HG02885 (cell line): ENCODE results near the gene CBARP.

Experiments used
- ATAC-seq: cut with Tn5 transposase; IDR thresholded peaks from one replicate; pipeline ENCODE4 v1.9.1; 2021; ENCODE audit warnings: mild to moderate bottlenecking; ENCODE audit not compliant: unreplicated experiment, poor library complexity

CBARP gene, protein sequence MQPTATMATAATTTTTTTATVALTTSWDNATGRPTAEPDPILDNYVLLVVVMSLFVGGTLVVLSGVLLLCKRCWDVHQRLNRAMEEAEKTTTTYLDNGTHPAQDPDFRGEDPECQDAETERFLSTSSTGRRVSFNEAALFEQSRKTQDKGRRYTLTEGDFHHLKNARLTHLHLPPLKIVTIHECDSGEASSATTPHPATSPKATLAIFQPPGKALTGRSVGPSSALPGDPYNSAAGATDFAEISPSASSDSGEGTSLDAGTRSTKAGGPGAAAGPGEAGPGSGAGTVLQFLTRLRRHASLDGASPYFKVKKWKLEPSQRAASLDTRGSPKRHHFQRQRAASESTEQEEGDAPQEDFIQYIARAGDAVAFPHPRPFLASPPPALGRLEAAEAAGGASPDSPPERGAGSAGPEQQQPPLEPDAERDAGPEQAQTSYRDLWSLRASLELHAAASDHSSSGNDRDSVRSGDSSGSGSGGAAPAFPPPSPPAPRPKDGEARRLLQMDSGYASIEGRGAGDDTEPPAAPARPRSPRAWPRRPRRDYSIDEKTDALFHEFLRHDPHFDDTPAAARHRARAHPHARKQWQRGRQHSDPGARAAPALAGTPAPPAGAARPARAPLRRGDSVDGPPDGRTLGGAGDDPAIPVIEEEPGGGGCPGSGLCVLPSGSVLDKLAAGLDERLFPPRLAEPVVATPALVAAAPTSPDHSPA

DNA sequence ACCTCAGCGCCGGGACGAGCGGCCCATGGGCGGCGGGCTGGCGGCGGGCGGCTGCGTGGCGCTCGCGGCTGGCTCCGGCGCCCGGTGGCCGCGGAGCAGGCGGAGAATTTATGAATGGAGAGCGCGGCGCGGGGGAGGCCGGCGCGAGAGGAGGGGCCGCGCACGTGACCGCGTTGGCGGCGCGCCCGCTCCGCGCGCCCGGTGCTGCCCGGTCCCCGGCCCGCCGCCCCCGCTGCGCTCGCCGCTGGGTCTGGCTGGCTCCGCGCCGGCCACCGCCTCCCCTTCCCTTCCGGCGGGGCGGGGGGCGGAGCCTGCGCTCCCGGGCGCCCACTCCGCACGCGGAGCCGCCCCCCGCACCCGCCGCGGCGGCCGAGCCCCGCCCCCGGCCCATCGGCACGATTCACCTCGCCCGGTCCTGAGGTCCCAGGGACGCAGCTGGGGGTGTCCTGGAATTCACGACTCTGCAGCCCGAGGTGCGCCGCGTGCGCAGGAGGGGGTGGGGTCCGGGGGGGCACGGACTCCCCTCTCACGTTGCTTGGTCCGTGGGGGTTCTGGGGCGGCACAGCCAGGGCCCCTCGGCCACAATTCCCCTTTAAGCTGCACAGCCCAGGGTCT, at the start of gene CBARP:
TSS of gene CBARP (minus strand) at position 252 of the 615 bp plus-strand sequence. CDS start 1,905 bp downstream, outside the sequence.
- ATAC-seq: no peak

DNA sequence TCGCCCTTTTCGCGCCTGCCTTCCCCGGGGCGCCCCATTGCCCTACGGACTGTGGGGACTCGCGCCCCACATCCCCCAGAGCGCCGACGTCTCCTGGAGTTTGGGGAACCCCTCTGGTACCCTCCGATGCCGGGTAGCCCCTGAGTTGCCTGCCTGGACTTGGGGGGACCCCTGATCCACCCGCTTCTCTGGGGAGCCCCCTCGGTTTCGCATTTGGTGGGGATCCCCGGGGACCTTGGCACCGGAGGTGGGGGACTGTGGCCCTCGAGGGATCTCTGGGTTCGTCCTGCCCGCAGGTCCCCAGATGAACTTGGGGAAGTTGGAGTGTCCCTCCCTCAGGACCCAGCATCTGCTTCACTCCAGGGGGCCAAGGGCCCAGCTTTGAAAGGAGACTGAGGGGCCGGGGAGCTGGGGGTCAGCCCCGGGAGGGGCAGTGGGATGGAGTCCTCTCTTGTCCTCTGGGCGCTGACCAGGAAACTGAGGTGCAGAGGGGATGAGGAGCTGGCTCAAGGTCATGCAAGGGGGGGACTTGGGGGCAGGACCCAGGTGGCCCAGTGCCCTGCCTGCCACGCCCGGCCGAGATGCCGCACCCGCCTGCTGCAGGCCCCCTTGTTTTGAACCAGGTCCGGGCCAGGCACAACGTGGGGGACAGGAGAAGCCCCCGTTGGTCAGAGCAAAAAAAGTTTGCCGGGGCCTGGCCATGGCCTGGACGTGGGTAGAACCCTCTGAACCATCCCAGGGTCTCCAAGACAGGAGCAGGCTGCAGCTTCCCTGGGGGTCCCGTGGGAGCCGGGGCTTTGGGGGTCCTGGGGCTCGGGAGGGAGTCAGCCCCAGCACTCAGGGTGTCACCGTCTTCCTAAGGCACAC, 48.9 kb upstream of the CBARP start:
- no peak for ATAC-seq

DNA sequence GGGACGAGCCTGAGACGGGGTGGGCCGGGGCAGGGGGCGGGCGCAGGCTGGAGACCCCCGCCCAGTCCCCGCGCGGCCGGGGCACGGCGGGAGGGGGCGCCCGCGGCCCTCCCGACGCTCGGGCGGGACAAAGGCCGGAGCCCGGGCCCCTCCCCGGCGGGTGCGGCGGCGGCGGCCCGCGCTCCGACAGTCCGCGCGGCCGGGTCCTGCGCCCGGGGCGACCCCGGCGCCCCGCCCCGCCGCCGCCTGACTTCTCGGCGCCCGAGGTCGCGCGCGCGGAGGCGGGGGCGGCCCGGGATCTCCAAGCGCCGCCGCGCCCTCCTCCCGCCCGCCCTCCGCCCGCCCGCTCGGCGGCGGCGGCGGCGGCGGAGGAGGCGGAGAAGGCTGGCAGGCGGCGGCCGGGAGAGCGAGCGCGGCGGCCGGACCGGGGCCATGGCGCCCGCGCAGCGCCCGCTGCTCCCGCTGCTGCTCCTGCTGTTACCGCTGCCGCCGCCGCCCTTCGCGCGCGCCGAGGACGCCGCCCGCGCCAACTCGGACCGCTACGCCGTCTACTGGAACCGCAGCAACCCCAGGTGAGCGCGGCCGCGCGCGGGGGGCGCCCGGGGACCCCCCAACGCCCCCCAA, 48.0 kb upstream of the CBARP start, which contains the start of gene EFNA2:
TSS of gene EFNA2 (plus strand) at position 137 of the 624 bp plus-strand sequence. CDS start at position 433, 296 bp downstream.
- no peak for ATAC-seq

DNA sequence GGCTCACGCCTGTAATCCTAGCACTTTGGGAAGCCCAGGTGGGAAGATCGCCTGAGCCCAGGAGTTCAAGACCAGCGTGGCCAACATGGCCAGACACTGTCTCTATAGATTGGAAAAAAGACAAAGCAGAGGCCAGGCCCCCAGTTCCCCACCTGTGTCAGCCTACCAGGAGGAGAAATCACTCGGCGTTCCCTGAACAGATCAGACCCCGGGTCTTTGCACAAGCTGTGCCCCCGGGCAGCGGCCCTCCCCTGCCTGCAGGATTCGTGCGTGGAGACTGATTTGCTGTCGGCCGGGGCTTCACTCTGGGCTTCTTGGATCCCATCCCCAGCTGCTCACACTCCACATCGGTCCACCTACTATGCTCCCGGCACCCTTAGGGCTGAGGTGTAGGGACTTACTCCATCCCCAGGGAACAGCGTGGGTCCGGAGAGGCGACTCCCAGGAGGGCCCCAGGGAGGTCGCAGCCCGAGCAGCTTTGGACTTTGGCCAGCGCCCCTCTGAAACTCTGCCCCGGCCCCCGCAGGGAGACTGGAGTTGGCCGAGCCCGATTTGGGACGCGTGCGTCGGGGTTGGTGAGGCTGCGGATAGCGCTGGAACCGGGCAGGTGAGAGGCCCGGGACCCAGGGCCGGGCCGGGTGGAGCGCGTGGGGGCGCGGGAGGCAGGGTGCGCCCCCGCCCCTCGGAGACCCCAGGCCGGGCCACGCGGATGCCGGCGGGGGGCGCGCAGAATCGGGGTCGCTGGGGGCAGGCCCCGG, 47.4 kb upstream of the CBARP start:
- ATAC-seq: no peak

DNA sequence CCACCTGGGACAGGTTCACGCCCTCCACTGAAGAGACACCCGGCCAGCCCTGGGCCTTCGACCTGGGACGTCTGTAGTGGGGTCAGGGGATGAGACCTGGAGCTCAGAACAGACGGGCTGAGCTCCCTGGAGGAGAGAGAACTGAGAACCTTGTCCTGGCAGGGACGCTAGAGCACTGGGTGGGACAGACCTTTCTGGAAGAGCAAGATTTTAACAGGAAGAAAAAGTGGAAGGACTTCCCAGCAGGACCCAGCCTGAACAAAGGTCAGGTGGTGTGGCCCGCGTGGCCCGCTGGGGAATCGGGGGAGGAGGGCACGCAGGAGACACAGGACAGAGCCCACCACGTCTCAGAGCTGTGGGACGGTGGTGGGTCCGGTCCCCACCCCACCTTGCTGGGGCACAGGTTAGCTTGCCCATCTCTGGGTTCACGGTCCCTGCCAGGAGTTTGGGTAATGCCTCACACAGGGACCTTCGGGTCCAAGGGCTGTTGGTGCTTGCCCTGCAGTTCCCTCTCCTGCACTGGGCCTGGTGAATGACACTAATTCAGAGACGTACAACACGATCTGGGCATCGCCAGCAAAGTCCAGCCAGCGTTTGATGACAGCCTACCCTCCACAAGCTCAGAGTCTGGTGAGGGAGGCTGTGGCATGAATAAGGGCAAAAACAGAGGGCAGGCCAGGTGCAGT, 46.6 kb upstream of the CBARP start:
- no peak for ATAC-seq

DNA sequence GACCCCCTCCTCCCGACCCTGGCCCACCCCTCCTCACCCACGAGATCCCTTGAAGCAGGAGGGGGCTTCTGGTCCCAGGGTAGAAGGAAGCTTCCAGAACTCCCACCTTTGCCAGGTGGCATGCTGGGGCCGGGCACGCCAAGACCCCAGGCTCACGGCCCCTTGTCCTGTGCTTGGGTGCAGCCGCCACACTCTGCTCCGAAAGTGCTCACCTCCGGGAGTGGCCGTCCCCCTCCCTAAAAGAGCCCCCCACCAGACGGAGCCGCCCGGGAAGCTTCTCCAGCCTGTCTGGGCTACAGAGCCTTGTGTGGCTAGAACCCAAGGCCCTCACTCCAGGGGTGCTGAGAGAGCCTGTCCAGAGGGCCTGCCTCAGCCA, 46.1 kb upstream of the CBARP start:
- no peak for ATAC-seq

DNA sequence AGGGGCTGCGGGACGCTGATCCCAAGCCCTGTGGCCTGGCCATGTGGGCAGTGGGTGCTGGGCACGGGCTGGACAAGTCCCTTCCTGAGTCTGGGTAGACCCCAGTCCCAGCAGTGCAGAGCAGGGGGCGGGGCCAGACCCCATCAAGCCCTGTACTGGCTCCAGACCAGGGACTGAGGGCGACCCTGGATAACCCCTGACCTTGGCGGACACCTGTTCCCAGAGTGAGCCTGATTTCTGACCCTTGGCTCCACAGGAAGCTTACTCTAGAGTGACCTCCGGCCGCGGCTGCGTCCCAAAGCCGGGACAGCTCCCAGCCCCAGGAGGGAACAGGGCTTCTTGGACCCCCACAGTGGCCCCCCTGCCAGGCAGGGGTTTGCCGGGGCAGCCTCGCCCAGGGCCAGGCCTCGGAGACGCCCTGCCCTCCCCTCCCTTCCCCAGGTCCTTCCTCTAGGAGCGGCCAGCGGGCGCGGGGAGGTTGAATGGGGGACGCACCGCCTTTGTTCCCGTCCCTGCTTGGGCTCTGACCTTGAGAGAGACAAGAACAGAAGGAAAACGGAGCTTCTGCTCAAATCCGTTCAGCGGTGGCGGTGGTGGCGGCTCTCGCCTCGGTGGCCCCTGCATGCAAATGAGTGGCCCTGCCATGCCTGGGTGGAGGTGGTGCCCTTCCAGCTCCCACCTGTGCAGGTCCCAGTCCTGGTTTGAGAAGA, 45.6 kb upstream of the CBARP start:
- ATAC-seq: no peak

DNA sequence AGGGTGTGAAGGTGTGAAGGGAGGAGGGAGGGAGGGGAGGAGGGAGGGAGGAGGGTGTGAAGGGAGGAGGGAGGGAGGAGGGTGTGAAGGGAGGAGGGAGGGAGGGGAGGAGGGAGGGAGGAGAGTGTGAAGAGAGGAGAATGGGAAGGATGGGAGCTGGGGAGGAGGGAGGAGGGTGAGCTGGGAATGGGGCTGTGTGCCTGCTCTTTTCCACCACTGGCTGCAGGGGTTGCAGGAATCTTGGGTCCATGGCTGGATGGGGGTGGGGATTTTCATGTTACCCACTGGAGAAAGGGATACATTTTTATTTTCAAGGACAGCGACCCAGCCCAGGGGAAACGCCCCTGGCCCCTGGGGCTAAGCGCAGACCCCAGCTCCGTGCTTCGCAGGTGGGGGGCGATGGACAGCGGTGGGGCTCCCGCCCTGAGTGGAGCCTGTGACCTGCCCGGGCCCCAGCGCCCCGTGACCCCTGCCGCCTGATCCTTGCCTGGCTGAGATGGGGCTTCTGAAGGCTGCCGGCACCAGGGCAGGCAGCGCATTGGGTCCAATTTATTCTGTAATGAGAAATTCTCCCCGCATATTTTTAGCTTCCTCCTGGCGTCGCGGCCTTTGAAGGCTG, 44.9 kb upstream of the CBARP start:
- ATAC-seq: no peak

DNA sequence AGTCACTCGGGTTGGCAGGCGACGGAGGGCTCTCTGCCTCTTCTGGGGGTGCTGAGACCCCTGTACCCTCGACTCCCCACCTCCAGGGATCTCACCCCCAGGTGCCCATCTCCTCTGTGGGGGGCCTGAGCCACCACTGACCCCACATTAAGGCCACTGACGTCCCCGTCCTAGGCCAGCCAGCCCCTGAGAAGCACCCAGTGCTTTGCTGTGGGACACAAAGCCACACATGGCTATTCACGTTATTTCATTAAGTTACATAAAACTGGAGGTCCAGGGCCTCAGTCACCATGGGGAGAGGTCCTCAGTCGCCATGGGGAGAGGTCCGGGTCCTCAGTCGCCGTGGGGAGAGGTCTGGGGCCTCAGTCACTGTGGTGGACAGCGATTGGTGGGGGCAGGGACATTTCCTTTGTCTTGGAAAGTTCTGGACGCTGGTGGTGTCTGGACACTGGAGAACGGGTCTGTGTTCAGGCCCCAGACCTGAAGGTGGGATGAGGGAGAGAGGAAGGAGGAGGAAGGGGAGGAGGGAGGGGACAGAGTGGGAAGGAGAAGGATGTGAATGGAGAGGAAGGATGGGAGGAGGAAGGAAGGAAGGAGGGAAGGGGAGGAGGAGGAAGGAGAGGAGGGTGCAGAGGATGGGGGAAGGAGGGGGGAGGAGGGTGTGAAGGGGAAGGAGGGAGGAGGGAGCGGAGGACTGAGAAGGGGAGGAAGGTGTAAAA, 43.9 kb upstream of the CBARP start:
- ATAC-seq: no peak

DNA sequence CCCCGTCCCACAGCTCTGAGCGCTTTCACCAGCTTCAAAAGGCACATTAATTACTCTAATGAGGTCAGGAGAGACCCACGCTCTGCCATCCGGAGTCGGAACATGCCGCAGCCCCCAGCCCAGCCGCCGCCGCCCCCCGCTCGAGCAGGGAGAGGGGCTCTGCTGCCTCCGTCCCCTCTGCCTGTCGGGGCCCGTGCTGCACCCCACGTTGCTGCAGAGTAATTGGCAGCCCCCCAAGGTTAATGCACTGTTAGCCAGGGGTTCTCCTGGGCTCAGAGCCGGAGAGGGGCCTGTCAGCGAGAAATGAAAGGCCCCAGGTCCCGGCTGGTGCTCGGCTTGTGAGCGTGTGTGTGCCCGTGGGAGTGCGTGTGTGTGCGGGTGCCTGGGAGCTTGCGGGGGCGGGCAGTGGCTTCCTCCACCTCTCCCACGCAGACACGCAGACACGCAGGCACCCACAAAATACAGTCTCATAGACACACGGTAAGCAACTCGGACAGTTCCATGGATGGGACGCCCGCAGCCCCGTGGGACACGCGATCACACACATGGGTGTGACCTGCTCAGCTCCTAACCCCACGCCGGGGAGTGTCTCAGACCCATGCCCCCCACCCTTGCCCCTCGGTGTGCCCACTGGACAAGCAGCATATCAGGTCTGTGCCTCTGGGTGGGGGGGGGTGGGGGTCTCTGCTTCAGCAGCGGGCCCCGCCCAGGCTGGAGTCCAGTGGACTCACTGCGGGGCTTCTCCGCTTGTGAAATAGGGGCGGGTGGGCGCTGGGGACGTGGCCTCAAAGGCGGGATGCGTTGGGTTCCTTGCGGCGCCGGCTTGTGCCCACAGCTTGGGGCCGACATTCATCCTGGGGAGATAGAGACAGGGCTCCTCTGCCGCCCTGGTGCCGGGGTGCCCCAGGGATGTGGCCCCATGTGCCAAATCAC, 43.1 kb upstream of the CBARP start:
- ATAC-seq: no peak

DNA sequence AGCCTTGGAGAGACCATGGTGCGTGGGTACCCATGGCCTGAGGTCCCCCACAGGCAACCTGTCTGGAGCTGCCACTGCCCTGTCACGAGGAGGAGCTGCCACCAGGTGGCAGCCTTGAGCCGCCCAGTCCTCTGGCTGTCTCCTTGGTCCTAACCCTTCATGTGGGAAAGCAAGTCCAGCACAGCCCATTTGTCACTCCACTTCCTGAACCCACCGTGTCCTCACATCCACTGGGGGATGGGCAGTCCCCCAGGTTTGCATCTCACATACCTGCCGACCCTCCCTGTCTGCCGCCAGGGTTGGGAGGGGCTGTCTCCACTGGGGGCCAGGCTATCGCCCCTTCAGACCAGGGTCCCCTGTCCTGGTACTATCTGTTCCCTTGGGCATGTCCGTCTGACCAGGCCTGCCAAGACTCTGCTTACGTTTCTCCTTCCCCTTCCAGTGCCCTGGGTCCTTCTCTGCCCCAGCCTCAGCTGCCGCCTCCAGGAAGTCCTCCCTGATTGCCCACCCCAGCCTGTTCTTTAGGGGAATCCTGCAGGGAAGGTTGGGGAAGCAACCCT, 42.1 kb upstream of the CBARP start:
- ATAC-seq: no peak

DNA sequence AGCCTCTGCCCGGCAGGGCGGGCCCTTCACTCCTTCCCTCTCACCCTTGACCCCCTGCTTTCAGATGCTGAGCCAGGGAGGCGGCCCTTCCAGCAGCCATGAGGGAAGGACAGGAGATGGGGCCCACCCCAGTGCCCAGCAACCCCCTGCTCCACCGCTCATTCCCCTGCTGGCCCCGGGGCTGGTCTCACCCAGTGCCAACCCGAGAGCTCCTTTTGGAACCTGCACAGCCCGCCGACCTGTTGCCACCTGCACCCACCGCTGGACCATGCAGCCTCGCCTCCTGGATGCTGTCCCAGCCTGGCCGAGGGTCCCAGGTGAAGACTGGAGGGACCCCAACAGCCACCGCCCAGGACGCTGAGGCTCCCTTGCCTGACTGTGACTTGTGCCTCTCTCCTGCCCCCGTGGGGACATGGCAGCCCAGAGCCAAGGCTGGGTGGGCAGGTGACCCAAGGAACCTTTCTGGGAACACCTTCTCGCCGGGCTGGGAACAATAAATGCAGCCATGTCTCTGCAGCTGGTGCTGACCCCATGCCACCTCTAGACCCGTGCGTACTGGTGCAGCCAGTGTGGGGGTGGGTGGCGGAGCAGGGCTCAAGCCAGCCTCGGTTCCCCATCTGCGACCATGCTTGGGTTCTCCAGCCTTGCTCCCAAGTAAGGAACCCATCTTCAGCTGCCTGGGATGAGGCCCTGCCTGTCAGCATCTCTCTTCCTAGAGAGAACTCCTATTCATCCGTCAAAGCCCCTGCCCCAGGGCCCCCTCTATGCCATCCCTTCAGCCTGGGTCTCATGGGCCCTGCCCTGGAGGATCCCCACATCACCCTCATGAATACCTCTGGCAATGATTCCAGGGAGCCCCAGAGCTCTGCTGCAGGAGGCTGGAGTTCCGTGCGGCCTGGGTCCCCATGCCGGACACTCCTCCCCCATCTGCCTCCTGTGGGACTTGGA, 41.2 kb upstream of the CBARP start:
- ATAC-seq: no peak

DNA sequence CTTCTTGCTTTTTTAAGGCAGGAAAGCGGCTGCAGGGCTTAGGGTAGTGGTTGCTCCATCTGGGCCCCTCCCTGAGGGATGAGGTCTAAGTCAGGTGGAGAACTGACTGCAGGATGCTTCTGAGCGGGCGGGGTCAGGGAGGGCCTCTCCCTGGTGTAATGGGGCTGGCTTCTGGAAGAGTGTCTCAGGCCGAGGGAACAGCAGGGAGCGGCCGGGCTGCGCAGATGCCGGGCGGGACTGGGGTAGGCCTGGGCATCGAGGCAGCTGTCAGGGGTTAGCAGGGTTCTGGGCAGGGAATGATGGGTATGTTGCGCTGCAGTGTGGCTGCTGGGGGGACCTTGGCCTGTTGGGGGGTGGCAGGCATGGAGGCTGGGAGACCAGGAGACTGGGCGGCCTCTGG, 40.3 kb upstream of the CBARP start:
- no peak for ATAC-seq

DNA sequence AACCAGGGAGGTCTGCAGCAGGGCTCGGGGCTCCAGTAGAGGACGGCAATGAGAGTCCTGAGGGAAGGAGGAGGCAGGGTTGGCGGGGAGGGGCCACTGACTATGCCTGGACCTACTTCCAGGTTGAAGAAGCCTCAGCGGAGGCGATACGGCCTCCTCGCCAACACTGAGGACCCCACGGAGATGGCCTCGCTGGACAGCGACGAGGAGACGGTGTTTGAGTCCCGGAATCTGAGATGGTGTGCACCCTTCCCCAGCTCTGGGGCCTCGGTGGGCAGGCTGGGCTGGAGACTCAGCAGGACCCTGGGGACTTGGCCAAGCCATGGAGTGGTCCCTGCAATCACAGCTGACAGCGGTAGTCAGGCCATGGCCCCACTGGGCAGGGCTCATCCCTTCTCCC, 39.3 kb upstream of the CBARP start:
- no peak for ATAC-seq

DNA sequence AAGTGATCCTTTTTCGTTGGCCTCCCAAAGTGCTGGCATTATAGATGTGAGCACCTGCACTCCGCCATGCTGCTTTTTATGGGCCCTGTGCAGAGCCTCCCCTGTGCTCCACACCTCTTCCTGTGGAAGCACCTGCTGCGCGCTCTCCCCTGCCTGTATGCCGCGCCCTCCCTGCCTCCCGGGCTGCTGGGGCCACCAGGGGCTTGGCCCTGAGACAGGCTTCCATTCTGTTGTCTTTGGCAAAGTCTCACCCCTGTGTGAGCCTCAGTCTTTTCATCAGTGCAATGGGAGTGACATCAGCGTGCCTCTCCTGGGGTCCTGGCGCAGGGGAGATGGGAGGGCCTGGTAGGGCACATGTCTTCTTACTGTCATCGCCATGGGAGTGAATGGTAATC, 38.8 kb upstream of the CBARP start:
- ATAC-seq: no peak
